HG03039 (cell line): ENCODE measurements around the gene LARGE1.
"Not testable (repeated sequence)": the region's sequence is repeated elsewhere in the genome, so short reads cannot be mapped to it uniquely, and the experiment has no call there.

Source experiments
- ATAC-seq: cut with Tn5 transposase; IDR thresholded peaks from one replicate; pipeline ENCODE4 v1.9.1; 2021; ENCODE audit warnings: mild to moderate bottlenecking, moderate library complexity; ENCODE audit not compliant: unreplicated experiment

Gene LARGE1

DNA sequence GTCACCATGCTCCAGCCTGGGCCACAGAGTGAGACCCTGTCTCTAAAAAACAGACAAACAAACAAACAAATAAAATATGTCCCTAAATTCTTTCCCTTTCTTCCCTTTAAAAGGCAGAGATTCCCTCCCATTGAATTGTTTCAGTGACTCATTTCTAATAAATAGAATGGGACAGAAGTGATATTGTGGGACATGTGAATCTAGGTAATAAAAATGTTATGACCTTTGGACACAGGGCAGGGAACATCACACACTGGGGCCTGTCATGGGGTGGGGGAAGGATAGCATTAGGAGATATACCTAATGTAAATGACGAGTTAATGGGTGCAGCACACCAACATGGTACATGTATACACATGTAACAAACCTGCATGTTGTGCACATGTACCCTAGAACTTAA lies 459.0 kb downstream of the LARGE1 start:
- ATAC-seq, result not testable (repeated sequence)

DNA sequence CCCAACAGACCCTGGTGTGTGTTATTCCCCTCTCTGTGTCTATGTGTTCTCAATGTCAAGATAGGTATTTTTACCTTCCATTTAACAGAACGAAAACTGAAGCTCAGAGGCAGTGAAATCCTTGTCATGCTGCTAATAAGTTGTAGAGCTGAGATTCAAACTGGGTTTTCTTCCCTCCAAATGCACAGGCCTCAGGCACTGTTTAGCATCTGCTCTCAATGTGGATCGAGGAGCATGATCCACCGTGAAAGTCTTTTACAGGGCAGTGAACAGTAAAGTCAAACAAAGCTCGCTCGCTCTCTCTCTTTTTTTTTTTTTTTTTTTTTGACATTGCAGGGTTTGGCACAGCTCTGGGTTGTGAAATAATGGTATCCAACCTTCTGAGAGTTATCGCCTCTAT lies 461.1 kb downstream of the LARGE1 start:
- ATAC-seq, result no peak

DNA sequence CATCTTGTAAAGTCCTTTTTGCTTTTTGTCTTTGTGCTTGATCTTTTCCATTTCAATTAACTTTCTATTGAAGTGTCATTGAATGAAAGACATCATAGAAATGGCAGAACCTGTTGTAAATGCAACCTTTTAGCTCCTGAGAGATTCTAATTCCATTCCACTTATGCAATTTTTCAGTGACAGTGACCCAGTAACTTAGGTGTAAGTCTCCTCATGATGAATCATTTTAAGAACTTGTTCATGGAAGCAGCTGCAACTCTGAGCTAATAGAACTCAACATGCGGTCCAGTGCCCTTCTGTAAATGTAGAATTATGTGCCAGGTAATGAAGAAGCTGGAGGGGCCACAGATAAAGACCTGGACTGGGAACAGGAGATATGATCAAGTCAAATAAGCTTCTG lies 463.8 kb downstream of the LARGE1 start:
- ATAC-seq, result no peak

DNA sequence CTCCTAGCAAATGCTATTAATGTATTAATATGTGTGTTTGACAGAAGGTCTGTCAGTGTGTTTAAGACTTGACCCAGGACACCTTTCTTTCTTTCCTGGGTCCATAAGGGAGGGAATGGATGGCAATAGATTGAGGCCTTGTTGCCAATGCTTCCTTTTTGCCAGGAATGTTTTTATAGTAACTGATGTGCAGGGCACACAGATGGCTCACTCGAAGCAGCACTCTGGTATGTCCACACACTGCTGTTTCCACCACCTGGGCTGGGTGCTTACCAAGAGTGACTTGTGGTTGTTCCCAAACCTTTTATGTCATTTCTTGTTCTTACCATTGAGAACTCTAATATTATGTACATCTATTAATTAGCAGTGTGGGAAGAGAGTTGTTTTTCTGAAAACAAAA lies 465.2 kb downstream of the LARGE1 start:
- no peak for ATAC-seq

DNA sequence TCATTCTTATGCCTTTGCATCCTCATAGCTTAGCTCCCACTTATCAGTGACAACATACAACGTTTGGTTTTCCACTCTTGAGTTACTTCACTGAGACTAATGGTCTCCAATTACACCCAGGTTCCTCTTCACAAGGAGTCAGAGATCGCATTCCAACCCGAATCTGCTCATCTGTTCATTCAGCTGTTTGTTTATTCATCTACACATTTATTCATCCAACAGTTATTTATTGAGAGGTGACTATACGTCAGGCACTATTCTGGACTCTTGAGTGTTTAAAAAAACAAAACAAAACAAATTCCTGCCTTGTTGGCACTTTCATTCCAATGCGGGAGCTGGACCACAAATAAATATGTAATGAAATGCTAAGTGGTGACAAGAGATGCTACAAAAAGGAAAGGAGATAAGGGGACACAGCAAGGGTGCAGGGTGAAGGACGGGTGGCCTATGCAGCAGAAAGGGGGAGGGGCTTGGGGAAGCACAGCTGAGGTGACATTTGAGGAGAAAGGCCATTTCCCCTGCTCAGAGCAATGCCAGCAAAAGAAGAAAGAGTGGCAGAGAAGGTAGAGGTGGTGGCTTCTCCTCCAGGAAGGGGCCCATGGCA lies 468.3 kb downstream of the LARGE1 start:
- no peak for ATAC-seq

DNA sequence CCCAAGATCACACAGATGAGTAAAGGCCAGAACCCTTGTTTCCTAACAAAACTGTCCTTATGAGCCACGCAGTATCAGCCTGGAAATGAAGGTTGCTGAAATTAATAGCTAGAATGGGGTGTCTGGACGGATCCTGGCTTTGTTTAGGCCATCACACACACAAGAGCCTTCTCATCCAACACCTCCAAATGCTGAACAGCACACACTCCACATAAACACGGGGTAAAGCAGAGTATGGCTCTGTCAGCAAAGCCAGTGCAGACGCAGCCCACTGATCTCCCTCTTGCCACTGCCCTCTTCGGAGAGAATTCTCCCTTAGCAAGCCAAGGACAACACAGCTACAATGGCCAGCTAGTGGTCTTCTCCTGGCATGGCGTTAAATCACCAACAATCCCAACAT lies 469.5 kb downstream of the LARGE1 start:
- no peak for ATAC-seq

DNA sequence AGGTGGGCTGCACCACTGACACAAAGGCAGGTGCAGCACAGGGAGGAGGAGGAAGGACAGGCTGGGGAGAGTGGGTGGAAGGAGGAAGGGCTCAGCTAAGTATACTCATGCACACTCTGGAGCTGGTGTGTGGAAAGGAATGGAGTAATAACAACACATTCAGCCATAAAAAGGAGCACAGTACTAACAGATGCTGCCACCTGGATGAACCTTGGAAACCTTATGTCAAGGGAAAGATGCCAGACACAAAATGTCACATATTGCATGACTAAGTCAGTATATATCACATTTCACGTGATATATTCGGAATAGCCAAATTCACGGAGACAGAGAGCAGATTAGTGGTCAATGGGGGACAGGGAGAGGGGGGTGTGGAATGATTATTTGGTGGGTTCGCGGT lies 472.5 kb downstream of the LARGE1 start:
- ATAC-seq, result no peak

DNA sequence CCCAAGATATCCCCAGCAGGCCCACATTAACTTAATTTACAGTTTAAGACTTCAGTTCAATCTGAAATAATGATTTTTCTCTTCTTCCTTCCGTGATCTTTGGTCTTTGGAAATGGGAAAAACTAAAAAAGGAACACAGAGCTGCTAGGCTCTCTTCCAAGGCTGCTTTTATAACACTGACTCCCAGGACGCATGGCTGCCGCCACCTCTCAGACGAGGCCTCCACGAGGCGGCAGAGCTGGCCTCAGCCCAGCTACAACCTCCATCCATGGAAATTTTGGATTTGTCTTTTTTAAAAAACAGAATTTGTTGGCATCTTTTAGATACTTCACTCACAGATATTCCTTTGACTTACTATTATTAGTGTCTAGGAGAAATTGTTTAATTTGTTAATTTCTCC lies 476.6 kb downstream of the LARGE1 start:
- ATAC-seq, result no peak

DNA sequence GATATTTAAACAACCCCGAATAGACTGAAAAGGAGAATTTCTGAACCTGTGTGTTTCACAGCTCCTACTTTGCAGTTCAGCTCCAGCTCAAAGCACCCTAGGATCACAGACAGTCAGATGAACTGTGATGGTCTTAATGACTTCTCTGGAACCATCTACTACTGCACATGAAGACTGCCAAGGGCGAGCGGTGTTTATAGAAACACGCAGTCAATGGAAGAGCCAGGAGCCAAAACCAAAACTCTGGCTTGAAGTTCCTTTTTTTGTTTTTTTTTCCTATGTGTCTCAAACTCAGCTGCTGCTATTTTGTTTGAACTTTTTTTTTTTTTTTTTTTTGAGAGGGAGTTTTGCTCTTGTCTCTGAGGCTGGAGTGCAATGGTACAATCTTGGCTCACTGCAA lies 479.5 kb downstream of the LARGE1 start:
- ATAC-seq, result no peak

DNA sequence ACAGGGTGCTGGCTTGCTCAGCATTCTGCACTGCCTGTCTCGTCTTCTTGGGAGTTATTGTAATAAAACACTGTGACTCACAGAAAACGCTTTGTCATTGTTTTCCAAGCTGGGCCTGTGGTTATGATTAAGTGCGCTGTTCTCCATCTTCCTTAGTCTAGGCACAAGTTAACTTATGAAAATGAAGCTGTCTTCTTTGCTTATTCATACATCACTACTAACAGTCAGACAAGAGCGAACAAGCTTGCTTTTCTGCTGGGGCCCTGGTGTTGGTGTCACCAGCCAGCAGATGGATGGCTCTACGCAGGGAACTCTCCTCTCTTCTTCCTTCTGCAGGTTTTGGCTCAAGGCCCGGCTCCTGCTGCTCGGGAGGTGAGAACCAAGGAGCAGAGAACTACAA lies 482.0 kb downstream of the LARGE1 start:
- ATAC-seq, result no peak

DNA sequence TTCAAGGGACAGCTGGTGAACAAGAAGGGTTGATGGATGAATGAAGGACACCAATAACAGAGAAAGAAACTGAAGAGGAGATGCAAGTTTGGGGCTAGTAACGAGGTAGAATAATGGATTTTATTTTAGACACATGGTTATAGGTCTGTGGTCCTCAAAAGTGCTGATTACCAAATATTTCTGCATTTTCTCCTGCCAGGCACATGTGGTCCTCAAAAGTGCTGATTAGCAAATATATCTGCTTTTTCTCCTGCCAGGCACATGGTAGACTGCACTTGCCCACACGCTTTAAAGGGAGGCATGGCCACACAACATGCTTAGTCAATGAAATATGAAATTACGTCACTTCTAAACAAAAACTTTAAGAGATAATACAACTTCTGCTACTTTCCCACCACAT lies 489.0 kb downstream of the LARGE1 start:
- no peak for ATAC-seq

DNA sequence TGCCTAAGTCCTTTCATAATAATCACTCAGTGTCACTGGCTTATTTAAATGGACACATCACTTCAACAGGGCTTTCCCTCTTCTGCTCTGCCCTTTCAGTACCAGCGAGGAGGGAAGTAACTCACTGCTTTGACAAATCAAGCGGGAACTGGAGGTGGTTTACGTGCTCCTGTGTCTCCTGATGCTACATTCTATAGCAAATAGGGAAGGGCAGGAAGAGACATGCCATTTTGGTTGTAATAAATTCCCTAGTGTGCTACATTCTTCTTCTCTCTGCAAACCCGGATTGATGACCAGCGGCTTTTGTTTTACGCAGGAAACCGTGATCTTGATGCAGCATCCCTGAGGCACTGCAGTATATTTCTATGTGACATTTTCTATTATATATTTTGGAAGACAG lies 491.0 kb downstream of the LARGE1 start:
- no peak for ATAC-seq

DNA sequence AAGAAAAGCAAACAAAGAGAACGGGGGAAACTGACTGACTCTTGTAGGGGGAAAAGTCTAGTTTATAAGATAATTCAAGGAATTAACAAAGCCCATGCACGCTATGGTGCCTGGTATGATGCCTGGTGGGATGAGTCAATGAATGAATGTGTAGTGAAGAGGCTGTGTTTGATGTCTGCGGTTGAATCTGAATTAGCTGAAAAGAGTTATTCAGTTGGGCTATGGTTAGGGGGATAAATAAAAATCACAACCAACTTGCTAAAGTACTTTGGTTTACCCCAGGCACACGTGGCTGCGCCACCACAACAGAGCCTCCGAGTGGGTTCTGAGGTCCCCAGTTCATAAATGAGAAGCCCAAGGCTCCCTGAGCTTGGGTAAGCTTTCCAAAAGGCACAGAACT lies 492.8 kb downstream of the LARGE1 start:
- no peak for ATAC-seq

DNA sequence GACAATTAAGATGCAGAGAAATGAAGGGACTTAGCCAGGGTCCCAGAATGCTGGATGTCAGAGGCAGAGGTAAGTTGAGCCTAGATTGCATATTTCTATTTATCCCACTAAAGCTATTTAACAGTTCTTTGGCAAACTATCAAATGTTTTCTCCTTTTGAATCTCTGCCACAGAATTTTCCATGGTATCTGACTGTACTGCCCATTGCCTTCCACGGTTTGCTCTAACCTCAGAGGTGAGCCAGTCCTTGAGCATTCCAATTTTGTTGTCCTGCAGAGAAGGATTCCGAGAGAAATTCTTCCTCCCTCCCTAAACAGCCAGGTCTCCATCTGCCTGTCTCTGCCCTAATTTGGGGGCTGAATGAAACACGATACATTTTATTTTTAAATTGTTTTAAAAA lies 493.8 kb downstream of the LARGE1 start:
- no peak for ATAC-seq

DNA sequence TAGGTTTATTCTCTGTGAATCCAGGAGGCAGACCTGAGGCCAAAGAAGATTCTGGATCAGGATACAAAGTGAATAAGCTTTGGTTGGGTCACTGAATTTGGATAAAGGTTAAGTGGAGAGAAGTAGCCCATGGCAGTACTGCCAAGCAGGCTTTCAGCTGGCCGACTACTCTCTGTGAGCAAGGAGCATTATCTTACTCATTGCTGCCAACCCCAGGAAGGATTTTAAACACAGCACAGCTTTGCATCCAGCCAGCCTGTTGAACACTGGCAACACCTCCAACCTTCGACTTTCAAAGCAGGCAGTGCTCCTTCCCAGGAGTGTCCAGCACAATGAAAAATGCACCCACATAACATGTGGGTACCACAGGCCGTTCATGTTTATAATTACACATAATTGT lies 498.4 kb downstream of the LARGE1 start:
- no peak for ATAC-seq

DNA sequence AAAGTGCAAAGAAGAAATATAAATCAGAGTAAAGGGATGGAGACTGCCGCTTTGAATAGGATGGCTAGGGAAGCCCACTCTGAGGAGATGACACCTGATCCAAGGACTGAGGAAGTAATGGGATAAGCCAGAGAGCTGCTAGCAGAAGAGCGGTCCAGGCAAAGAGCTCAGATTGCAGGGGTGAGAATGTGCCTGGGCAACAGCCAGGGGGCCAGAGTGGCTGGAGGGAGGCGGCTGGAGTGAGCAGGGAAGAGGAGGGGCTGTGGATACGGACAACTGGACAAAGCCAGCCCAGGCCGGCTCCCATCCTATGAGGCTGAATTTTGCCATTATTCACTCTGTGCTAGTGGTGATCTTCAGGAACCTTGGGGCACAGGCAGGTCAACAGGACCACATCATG lies 501.8 kb downstream of the LARGE1 start:
- ATAC-seq, result no peak

DNA sequence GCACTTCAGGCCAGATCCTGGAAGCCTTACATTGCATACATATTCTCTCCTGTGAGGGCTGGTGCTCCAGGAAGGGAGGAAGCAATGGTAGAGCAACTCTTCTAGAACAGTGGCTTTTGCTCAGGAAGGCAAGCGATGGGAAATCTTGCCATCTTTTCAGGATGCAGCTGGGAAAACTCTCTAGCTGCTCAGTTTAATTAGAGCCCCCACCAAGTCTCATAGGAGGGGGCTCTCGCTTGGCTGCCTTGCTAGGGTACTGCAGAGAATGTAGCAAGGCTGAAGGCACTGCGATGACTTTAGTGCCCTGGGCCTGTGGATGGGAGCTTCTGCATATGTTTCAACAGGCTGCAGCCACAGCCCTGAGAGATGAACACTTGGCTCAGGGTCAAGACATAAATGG lies 504.9 kb downstream of the LARGE1 start:
- ATAC-seq, result no peak

DNA sequence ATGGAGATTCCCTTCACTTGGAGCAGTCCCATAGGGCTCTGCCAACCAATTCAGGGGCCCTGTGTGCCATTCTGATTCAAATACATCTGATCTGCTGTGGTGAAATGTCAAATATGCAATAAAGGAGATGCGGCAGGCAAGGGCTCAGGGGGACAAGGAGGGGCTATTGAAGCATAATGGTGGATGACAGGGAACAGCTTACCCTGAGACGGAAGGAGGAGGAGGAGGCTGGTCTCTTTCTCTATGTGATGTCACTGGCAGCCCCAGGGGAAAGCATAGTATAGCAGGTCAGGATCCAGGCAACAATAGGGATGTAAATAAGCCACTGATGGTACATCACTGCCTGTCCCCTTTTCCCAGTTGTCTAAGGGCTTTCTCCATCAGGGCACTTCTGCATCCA lies 511.2 kb downstream of the LARGE1 start:
- ATAC-seq, result no peak

DNA sequence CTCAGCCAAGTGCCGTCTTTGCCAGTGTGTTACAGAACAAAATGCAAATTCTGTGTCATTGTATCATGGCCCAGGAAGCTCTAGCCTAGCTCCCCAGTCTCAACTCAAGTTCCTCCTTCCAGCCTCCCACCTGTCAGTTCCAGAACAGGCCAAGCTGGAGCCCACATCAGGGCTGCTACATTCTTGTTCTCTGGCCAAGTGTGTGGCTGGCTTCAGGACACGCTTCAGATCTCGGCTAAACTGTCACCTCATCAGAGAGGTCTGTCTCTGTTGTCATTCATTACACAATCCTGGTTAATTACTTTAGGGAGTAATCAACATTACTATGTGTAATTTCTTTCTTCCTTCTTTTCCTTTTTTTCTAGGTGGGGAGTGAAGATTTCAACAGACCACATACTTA lies 515.1 kb downstream of the LARGE1 start:
- ATAC-seq, result no peak

DNA sequence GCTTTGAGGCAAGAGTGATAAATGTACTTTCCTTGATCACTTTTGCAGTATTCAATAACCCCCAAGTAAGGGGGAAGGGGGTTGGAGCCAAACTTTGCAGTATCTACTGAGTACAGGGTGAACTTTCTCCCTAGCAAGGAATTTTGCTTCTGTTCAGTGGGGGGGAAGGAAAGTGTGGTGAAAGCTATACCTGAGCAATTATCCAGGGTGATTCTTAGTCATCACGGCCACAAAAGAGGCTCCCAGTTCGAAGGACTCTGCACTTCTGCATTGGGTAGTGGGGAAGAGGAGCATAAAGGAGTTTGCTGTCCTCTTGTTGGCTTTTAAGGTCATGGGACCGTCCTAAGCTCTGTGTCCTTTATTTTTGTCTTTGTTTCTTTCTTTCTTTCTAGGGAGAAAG lies 515.6 kb downstream of the LARGE1 start:
- ATAC-seq, result no peak

DNA sequence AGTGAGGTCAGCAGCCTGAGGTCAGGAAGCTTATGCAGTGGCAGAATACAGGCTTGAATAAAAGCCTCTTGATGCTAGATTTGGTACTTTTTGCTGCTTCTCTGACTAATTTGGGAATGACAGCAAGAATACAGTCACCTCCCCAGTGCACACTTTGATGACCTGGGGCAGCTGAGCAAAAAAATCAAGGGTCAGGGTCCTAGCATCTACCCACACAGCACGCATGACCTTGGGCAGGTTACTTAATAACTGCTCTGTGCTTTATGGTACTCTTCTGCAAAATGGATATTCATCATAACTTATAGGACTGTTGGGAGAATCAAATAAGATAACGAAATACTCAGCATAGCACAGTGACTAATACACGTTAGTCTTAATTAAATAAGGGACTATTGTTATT lies 518.0 kb downstream of the LARGE1 start:
- ATAC-seq, result no peak

DNA sequence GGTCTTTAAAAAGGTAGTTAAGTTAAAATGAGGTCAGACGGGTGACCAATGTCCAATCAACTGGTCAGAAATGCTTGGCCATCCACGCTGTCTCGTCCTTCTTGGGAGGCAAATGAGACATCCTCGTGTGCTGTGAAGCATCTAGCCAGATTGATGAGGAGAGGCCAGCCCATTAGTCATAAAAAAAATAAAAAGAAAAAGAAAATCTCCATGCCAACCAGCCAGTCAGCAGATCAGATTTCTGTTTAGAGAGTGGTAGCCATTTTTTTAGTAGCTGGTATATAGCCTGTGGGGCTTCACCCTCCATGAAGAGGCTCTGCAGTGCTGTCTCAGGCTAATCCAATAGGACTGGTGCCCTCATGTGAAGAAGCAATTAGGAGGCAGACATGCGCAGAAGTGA lies 519.0 kb downstream of the LARGE1 start:
- ATAC-seq, result no peak

DNA sequence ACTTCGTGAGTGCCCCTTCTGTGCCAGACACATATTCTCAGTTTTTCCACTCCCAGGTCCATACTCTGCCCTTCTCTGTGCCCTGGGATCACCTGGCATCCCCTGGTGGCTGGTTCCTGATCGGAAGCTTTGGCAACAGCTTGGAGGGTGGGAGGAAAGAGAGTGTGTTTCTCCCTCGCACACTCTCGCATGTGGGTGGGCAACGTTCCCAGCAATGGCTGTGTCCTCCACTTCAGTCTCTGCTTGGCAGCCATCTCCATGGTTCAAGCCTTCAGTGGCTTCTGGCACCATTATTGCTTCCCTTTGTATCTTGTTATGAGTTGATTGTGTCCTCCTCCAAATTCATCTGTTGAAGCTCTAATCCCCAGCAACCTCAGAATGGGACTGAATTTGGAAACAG lies 519.4 kb downstream of the LARGE1 start:
- no peak for ATAC-seq
